Peyer's patch (tissue), 4 donors: ENCODE results near the gene PIGR. TPM values are rescaled to one million over a fixed set of nuclear protein-coding genes. Genes with fewer than 3 reads are reported as not detected.

Experiments
- DNase-seq, 3 donors: peaks; one replicate each; pipeline ENCODE4 v3.0.0-alpha.2; 2017 to 2019
- H3K27ac ChIP-seq, 4 donors: fragments of 200-600 bp; sonication (generic); one replicate each; pipeline ENCODE4 v1.5.1; 2016 to 2019
- H3K27me3 ChIP-seq, 2 donors: fragments of 200-600 bp; sonication (generic); one replicate each; pipeline ENCODE4 v1.5.1; 2019
- H3K36me3 ChIP-seq, 3 donors: fragments of 200-600 bp; sonication (generic); one replicate each; pipeline ENCODE4 v1.5.1; 2016 to 2019
- H3K4me1 ChIP-seq, 4 donors: fragments of 200-600 bp; sonication (generic); one replicate each; pipeline ENCODE4 v1.5.1; 2016 to 2019
- H3K4me3 ChIP-seq, 4 donors: fragments of 200-600 bp; sonication (generic); 1 replicate in 3 of 4; 2 replicates in 1 of 4; pipeline ENCODE4 v1.5.1; 2016 to 2019; ENCODE audit warnings: mild to moderate bottlenecking in 1 of 4
- H3K9me3 ChIP-seq, 4 donors: fragments of 200-600 bp; sonication (generic); one replicate each; pipeline ENCODE4 v1.5.1; 2016 to 2019; ENCODE audit warnings: mild to moderate bottlenecking in 1 of 4
- POLR2A ChIP-seq, 2 donors: fragments of 450-650 bp; IDR thresholded peaks; one replicate each; pipeline ENCODE4 v1.5.1; 2017; ENCODE audit warnings: antibody characterized with exemption in 2 of 2, mild to moderate bottlenecking in 2 of 2, moderate library complexity in 2 of 2
- total RNA-seq, 4 donors: library from RNA; depleted of rRNA; stranded (reverse); fragments of >200 nt; gene quantifications; one replicate each; pipeline ENCODE4 v1.1.0, GENCODE V29; 2016
- TF ChIP-seq, protein P1 (sequence below), 6 experiments: fragments of 450-650 bp in 4 of 6; fragments of 200-600 bp in 2 of 6; sonication (generic) in 1 of 6; IDR thresholded peaks; one replicate each; pipeline ENCODE4 v1.5.1; 2017 to 2019; ENCODE audit warnings: antibody characterized with exemption in 6 of 6, mild to moderate bottlenecking in 3 of 6, moderate library complexity in 1 of 6

PIGR gene
- total RNA-seq, 4 donors from 2014 or later = 588 to 3,176 (median 2,192) TPM

DNA sequence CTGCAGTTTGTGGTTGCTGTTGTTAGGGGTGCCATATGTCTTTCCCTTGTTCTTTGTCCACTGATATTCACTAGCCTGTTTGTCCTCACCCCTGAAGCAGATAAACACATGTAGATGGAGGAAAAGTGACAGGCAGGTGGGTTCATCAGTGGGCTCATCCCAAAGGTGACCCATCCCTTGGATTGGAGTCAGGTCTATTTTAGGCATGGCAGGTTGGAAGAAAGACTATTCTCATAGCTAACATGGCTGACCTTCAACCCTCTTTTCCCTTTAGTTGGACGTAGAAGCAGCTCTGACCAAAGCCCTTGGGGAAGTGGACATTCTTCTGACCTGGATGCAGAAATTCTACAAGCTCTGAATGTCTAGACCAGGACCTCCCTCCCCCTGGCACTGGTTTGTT, 43.6 kb downstream of the PIGR start:
- Histone ChIP-seq H3K9me3 (no peaks in the 10 kb centered on the region), H3K4me3 (no peak overlapping the region), H3K4me1 (peaks cover 0 to 14% (median 1%) of the 10 kb centered on the region in 4 donors), H3K36me3 (no peaks in the 10 kb centered on the region), H3K27ac (no peak overlapping the region), H3K27me3 (no peaks in the 10 kb centered on the region)
- TF ChIP-seq, protein P1, sequence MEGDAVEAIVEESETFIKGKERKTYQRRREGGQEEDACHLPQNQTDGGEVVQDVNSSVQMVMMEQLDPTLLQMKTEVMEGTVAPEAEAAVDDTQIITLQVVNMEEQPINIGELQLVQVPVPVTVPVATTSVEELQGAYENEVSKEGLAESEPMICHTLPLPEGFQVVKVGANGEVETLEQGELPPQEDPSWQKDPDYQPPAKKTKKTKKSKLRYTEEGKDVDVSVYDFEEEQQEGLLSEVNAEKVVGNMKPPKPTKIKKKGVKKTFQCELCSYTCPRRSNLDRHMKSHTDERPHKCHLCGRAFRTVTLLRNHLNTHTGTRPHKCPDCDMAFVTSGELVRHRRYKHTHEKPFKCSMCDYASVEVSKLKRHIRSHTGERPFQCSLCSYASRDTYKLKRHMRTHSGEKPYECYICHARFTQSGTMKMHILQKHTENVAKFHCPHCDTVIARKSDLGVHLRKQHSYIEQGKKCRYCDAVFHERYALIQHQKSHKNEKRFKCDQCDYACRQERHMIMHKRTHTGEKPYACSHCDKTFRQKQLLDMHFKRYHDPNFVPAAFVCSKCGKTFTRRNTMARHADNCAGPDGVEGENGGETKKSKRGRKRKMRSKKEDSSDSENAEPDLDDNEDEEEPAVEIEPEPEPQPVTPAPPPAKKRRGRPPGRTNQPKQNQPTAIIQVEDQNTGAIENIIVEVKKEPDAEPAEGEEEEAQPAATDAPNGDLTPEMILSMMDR (IDR thresholded peaks at IDR 0.05) = no peak
- TF ChIP-seq POLR2A (IDR thresholded peaks at IDR 0.05) = no peak
- no peak for DNase-seq

DNA sequence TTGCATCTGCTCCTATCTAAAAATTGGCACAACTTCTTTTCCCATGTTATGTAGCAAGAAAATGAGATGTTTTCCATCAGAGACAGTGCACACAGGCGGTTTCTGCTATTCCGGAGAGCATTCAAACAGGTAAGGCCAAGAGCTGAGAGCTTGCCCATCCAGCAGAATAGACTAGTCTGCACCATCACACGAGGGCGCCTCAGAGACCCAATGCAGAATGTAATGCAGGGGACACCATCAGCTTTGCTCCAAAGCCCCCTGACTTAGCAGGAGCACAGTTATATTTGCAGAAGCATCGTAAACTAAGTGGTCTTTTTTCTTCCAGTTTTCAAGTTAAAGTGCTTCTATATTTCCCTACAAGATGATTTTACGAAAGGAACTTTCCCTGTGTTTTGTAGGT, 44.3 kb downstream of the PIGR start:
- Histone ChIP-seq H3K9me3 (no peaks in the 10 kb centered on the region), H3K27me3 (no peaks in the 10 kb centered on the region), H3K4me1 (peaks cover 0 to 8% (median 0%) of the 10 kb centered on the region in 4 donors), H3K27ac (no peak overlapping the region), H3K4me3 (no peak overlapping the region), H3K36me3 (no peaks in the 10 kb centered on the region)
- TF ChIP-seq POLR2A (IDR thresholded peaks at IDR 0.05) = no peak
- no peak for DNase-seq

- DNase-seq = no peak
- TF ChIP-seq, protein P1 (IDR thresholded peaks at IDR 0.05) = no peak
- no peak for TF ChIP-seq POLR2A (IDR thresholded peaks at IDR 0.05)
- H3K27me3 ChIP-seq = no peaks in the 10 kb centered on the region
- H3K27ac ChIP-seq = no peak overlapping the region
- H3K4me1 ChIP-seq = peaks cover 0 to 2% (median 0%) of the 10 kb centered on the region in 4 donors
- no peaks in the 10 kb centered on the region for H3K36me3 ChIP-seq
- no peaks in the 10 kb centered on the region for H3K9me3 ChIP-seq
- no peak overlapping the region for H3K4me3 ChIP-seq
Observed at GRCh38 chr1:206900149-206900548, 46.1 kb downstream of the PIGR start.

- H3K4me1 ChIP-seq = no peaks in the 10 kb centered on the region
- no peak overlapping the region for H3K27ac ChIP-seq
- H3K4me3 ChIP-seq = no peak overlapping the region
- H3K9me3 ChIP-seq = no peaks in the 10 kb centered on the region
- DNase-seq = no peak
- no peaks in the 10 kb centered on the region for H3K27me3 ChIP-seq
- H3K36me3 ChIP-seq = no peaks in the 10 kb centered on the region
- no peak for TF ChIP-seq POLR2A (IDR thresholded peaks at IDR 0.05)
- TF ChIP-seq, protein P1 (IDR thresholded peaks at IDR 0.05) = no peak
Observed at GRCh38 chr1:206899717-206900116, 46.5 kb downstream of the PIGR start.

DNA sequence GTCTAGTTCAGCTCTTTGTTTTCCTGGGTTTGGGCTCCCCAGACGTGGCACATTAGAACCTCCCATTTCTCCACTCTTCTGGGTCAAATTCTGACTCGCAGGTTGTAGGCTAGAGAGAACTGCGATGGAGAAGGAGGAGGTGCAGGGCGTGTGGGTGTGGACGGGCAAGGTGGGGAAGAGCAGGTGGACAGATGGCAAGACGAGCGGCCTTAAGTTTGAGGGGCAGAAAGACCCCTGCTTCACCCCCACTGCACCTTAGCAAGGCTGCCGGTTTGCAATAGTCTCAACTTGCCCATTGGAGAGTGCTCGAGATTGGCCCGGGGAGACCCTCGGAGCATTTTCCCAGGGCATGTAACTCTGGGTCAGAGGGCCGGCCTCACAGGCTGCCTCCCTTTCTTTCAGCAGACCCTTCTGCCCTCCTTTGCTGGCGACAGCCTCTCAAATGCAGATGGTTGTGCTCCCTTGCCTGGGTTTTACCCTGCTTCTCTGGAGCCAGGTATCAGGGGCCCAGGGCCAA, 47.3 kb downstream of the PIGR start:
- Histone ChIP-seq H3K27ac (no peak overlapping the region), H3K4me3 (no peak overlapping the region), H3K36me3 (no peaks in the 10 kb centered on the region), H3K27me3 (no peaks in the 10 kb centered on the region), H3K9me3 (no peaks in the 10 kb centered on the region), H3K4me1 (no peaks in the 10 kb centered on the region)
- no peak for DNase-seq
- TF ChIP-seq, protein P1 (IDR thresholded peaks at IDR 0.05) = no peak
- TF ChIP-seq POLR2A (IDR thresholded peaks at IDR 0.05) = no peak

DNA sequence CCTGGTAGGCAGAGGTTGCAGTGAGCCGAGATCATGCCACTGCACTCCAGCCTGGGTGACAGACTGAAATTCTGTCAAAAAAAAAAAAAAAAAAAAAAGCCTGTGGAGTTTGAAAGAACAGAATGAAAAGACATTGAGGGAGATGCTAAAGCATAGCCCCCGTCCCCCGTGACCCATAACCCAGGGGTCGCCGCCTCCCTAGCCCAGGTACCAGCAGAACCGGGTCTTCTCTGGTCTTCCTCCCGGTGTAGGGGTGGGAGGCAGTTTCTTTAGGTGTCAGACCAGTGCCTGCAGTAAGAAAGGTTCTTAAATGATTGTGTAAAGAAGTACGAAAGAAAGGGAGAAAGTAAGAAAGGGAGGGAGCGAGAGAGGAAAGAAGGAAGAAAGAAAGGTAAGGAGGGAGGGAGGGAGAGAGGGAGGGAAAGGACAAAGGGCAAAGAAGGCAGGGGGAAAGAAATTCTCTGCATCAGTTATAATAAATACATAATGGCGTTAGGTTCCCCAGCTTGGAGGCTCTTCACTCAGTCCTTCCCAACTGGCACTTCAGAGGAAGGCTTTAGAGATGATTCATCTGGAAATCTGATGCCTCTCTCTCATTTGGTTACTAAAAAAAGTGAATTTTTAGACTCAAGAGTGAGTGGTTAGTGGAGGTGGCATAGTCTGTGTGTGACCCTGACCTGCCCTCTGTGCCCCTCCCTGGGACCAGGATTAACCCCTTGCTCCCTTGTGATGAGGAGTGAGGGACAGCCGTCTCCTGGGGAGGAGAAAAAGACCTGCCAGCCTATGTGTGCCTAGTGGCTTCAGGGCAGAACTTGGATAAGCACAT, 48.0 kb downstream of the PIGR start:
- Histone ChIP-seq H3K27ac (no peak overlapping the region), H3K4me3 (no peak overlapping the region), H3K4me1 (no peaks in the 10 kb centered on the region), H3K27me3 (no peaks in the 10 kb centered on the region), H3K9me3 (no peaks in the 10 kb centered on the region), H3K36me3 (no peaks in the 10 kb centered on the region)
- TF ChIP-seq, protein P1 (IDR thresholded peaks at IDR 0.05) = no peak
- no peak for DNase-seq
